Nephron (organoid): Measurements from ENCODE around the gene CCDC85C.

ENCODE experiments used
- H3K27ac Mint-ChIP-seq, 3 experiments: 2 replicates each; pipeline ENCODE4 v1.8.0; 2020; ENCODE audit warnings: mixed read lengths in 3 of 3, mild to moderate bottlenecking in 2 of 3, moderate library complexity in 1 of 3
- H3K27me3 Mint-ChIP-seq: 2 replicates; pipeline ENCODE4 v1.8.0; 2021; ENCODE audit warnings: low read depth, mild to moderate bottlenecking, moderate library complexity, mixed read lengths
- H3K36me3 Mint-ChIP-seq: 2 replicates; pipeline ENCODE4 v1.8.0; 2020; ENCODE audit warnings: low read depth, mixed read lengths
- H3K4me1 Mint-ChIP-seq: 2 replicates; pipeline ENCODE4 v1.8.0; 2020; ENCODE audit warnings: mixed read lengths
- H3K4me3 Mint-ChIP-seq, 3 experiments: 2 replicates each; pipeline ENCODE4 v1.8.0; 2020; ENCODE audit warnings: mild to moderate bottlenecking in 3 of 3, mixed read lengths in 3 of 3, moderate library complexity in 2 of 3
- H3K9me3 Mint-ChIP-seq: 2 replicates; pipeline ENCODE4 v1.8.0; 2020; ENCODE audit warnings: mixed read lengths
- TF ChIP-seq, protein P1 (sequence below), 3 experiments: fragments of 200-600 bp; sonication (generic); IDR thresholded peaks; one replicate each; pipeline ENCODE4 v1.5.0; 2021; ENCODE audit warnings: antibody characterized with exemption in 3 of 3; ENCODE audit not compliant: unreplicated experiment in 3 of 3

The CCDC85C gene

DNA sequence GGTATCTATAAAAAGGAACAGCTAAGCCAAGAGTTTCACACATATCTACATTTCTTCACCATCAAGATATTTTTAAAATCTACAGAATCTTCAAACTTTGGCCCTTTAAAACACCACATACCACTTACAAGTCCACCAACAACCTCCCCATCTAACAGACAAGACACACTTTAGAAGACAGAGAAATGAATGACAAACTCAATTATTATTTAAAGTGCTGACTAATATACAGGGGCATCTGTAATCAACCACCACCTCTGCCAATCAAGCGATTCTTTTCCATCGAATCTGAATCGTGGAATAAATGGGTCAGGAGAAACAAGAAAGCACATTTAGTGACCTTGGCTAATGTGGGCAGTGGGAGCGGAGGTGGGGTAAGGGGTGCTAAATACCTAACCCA is 131.1 kb downstream of the CCDC85C start:
- H3K27me3 Mint-ChIP-seq = no peaks in the 10 kb centered on the region
- no peaks in the 10 kb centered on the region for H3K9me3 Mint-ChIP-seq
- H3K4me1 Mint-ChIP-seq = peaks cover 53% of the 10 kb centered on the region
- no peak overlapping the region for H3K27ac Mint-ChIP-seq
- H3K4me3 Mint-ChIP-seq = no peak overlapping the region
- H3K36me3 Mint-ChIP-seq = no peaks in the 10 kb centered on the region
- TF ChIP-seq, protein P1, sequence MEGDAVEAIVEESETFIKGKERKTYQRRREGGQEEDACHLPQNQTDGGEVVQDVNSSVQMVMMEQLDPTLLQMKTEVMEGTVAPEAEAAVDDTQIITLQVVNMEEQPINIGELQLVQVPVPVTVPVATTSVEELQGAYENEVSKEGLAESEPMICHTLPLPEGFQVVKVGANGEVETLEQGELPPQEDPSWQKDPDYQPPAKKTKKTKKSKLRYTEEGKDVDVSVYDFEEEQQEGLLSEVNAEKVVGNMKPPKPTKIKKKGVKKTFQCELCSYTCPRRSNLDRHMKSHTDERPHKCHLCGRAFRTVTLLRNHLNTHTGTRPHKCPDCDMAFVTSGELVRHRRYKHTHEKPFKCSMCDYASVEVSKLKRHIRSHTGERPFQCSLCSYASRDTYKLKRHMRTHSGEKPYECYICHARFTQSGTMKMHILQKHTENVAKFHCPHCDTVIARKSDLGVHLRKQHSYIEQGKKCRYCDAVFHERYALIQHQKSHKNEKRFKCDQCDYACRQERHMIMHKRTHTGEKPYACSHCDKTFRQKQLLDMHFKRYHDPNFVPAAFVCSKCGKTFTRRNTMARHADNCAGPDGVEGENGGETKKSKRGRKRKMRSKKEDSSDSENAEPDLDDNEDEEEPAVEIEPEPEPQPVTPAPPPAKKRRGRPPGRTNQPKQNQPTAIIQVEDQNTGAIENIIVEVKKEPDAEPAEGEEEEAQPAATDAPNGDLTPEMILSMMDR (IDR thresholded peaks at IDR 0.05; ENCODE audit: unreplicated experiment in 3 of 3) = no peak

DNA sequence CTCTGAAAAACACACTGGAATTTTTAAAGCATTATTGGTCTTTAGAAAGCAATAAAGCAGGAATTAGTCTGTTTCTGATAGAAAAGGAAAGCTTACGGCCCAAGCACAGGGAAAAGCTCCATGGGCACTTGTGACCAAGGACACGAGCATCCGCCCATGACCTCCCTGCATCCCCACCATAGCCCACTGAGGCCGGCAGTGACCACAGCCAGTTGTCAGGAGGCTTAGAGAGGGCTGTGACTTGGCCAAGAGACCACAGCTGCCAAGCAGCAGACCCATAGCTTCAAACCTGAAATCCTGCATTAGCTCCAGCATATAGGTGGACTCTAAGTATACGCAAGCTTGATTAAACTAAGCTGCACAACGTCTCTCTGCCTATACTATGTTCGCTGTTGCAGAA is 132.3 kb downstream of the CCDC85C start:
- H3K4me1 Mint-ChIP-seq = peaks cover 59% of the 10 kb centered on the region
- H3K27ac Mint-ChIP-seq = no peak overlapping the region
- no peaks in the 10 kb centered on the region for H3K27me3 Mint-ChIP-seq
- H3K4me3 Mint-ChIP-seq = no peak overlapping the region
- H3K9me3 Mint-ChIP-seq = no peaks in the 10 kb centered on the region
- TF ChIP-seq, protein P1 (IDR thresholded peaks at IDR 0.05; ENCODE audit: unreplicated experiment in 3 of 3) = no peak
- H3K36me3 Mint-ChIP-seq = no peaks in the 10 kb centered on the region

DNA sequence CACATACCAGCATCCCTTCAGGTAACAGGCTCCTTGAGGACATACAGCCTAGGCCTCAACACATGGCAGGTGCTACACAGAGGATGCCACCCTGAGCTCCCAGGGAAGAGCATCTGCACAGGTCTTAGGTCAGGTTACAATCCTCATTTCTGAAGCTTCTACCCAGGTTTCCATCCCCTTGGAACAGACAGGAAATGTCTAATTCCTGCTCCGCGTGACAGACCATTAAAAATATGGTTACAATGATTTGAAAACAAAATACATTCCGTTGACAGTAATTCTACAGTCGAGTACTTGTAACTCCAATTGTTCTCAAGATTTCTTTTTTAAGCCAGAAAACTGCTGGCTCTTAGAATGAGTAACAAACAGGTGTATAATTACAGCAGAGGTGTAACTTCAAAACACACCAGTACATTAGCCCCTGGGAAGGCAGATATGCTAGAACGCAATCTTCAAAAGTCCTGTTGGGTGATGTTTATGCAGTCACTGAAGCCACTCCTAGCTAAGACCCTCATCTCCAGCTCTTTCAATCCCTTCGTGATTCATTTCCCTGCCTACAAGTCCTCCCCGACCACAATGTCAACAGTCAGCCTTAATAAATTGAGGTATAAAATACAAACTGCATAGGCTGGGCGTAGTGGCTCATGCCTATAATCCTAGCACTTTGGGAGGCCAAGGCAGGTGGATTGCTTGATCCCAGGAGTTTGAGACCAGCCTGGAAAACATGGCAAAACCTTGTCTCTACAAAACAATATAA is 135.0 kb downstream of the CCDC85C start:
- TF ChIP-seq, protein P1 (IDR thresholded peaks at IDR 0.05; ENCODE audit: unreplicated experiment in 3 of 3) = no peak
- no peaks in the 10 kb centered on the region for H3K9me3 Mint-ChIP-seq
- peaks cover 57% of the 10 kb centered on the region for H3K4me1 Mint-ChIP-seq
- H3K27ac Mint-ChIP-seq = peak overlapping the region; percentile 63 to 67 (median 65)
- no peaks in the 10 kb centered on the region for H3K27me3 Mint-ChIP-seq
- peaks cover 6% of the 10 kb centered on the region for H3K36me3 Mint-ChIP-seq
- no peak overlapping the region for H3K4me3 Mint-ChIP-seq

DNA sequence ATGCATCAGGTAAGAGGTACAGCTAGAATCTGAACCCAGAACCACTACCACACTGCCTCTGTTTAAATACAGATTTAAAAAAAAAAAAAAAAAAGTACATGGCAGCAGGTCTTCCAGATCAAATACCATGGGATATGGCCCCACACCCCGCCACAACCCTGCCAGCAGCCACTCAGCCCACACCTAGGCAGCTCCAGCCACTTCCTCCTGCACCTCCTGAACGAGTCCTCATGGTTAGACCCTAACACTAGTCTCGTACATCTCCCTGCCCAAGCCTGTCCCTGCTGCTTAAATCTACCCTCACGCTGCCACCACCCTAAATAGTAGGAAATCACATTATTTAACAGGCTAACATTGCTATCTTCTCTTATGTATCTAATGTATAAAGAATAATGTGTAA is 135.9 kb downstream of the CCDC85C start:
- TF ChIP-seq, protein P1 (IDR thresholded peaks at IDR 0.05; ENCODE audit: unreplicated experiment in 3 of 3) = no peak
- peaks cover 60% of the 10 kb centered on the region for H3K4me1 Mint-ChIP-seq
- H3K4me3 Mint-ChIP-seq = no peak overlapping the region
- peaks cover 15% of the 10 kb centered on the region for H3K36me3 Mint-ChIP-seq
- H3K9me3 Mint-ChIP-seq = no peaks in the 10 kb centered on the region
- no peaks in the 10 kb centered on the region for H3K27me3 Mint-ChIP-seq
- H3K27ac Mint-ChIP-seq = peak overlapping the region; percentile 65 to 84 (median 78)

DNA sequence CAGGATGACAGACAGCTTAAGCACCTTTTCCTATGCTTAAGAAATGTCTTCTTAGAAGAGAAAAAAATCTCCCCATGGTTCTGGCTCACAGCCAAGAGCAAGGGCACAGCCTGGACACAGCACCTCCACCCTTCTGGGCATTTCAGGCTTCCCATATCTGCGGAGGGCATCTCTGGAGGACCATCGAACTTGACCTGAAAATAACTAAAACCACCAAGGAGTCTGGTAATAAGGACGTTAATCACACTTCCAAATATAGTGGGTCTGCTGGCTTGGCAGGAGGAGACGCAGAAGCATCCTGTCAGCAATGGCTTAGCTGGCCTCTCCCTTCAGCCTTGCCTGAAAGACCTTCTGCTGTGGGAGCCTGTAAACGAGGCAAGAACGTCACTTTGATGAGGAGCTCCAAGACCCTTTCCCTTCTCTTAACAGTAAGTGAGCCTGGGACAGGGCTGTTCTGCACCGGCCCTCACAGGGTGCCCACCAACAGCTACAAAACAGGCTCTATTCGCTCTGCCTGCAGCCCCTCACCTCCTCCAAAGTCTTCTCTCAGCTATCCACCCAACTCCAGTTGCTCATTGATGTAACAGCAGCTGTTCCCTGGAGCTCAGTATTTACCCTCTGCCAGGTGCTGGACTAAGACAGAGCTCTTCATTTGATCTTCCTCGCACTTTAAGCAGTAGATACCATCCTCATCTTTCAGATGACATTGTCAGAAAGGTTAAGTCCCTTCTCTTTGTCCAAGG is 136.5 kb downstream of the CCDC85C start:
- TF ChIP-seq, protein P1 (IDR thresholded peaks at IDR 0.05; ENCODE audit: unreplicated experiment in 3 of 3) = no peak
- Mint-ChIP-seq H3K4me1 (peaks cover 60% of the 10 kb centered on the region), H3K27ac (peak overlapping the region; percentile 65 to 84 (median 78)), H3K27me3 (no peaks in the 10 kb centered on the region), H3K9me3 (no peaks in the 10 kb centered on the region), H3K36me3 (peaks cover 17% of the 10 kb centered on the region), H3K4me3 (peak overlapping the region in 1 of 3 experiments; percentile 47)
